ENCODE results near the gene TLN1. TPM values are rescaled to one million over a fixed set of nuclear protein-coding genes. Genes with fewer than 3 reads are reported as not detected.

Gene TLN1
- total and polyA plus RNA-seq, 10 of the 15 experiments (the other 5 are each of a cell fraction or from before 2014, with no cell fraction given) = 11.6 to 305 (median 71.9) TPM

DNA sequence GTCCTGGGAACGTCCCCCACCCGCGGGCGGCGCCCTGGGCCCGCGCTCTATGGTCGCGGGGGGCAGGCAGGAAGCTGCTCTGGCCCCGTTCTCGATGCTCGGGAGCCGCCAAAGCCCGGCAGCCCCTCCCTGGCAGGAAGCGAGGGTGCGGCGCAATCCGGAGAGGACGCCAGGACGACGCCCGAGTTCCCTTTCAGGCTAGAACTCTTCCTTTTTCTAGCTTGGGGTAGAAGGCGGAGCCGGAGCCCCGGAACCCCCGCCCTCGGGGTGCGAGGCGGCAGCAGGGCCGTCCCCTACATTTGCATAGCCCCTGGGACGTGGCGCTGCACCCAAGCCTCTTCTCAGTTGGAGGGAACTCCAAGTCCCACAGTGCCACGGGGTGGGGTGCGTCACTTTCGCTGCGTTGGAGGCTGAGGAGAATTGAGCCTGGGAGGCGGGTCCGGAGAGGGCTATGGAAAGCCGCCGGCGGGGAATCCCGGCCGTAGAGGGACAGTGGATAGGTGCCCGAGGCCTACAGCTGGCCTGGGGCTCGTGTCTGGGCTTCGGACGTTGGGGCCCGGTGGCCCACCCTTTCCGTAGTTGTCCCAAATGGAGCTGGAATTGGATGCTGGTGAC lies at the start of gene TLN1, which contains the start of gene CREB3 (continued):
- TF ChIP-seq BHLHE40 (IDR thresholded peaks at IDR 0.05; ENCODE audit: borderline replicate concordance in 1 of 2, low read depth in 2 of 2, low read length in 1 of 2) (peak in 1 of 2 experiments; percentile 61; a peak in 1 of 4 replicates), HCFC1 (IDR thresholded peaks at IDR 0.05; ENCODE audit: low read length) (peak; percentile 83), KAT2A (conservative IDR thresholded peaks at IDR 0.05; ENCODE audit: control insufficient read depth, low read depth, low read length) (no peak), ZNF217 (IDR thresholded peaks at IDR 0.05) (no peak), POU2F2 (IDR thresholded peaks at IDR 0.05; ENCODE audit: borderline replicate concordance, low read depth, low read length) (peak; percentile 99; the same call in 2 of the 3 replicates), ZNF207 (IDR thresholded peaks at IDR 0.05; ENCODE audit: borderline replicate concordance) (peak; percentile 64), YY1 (IDR thresholded peaks at IDR 0.05; ENCODE audit: low read depth, low read length) (peak; percentile 75), ETV6 (conservative IDR thresholded peaks at IDR 0.05 in 1 of 2, IDR thresholded peaks at IDR 0.05 in 1 of 2; ENCODE audit: borderline replicate concordance in 1 of 2, low read depth in 1 of 2) (peak in 1 of 2 experiments; percentile 65; a peak in 1 of 4 replicates), FOXM1 (IDR thresholded peaks at IDR 0.05; ENCODE audit: low read depth, low read length) (no peak), ZNF622 (IDR thresholded peaks at IDR 0.05) (no peak), JUNB (IDR thresholded peaks at IDR 0.05) (no peak), RBBP5 (conservative IDR thresholded peaks at IDR 0.05) (no peak), STAT1 (conservative IDR thresholded peaks at IDR 0.05) (0 out of 2 replicates have a peak, but pooled peaks have one; percentile 65), BACH1 (IDR thresholded peaks at IDR 0.05; ENCODE audit: borderline replicate concordance) (peak; percentile 32; the same call in 1 of the 2 replicates), NRF1 (conservative IDR thresholded peaks at IDR 0.05; ENCODE audit: low read depth, low read length) (no peak)
- TF ChIP-seq, protein P1, sequence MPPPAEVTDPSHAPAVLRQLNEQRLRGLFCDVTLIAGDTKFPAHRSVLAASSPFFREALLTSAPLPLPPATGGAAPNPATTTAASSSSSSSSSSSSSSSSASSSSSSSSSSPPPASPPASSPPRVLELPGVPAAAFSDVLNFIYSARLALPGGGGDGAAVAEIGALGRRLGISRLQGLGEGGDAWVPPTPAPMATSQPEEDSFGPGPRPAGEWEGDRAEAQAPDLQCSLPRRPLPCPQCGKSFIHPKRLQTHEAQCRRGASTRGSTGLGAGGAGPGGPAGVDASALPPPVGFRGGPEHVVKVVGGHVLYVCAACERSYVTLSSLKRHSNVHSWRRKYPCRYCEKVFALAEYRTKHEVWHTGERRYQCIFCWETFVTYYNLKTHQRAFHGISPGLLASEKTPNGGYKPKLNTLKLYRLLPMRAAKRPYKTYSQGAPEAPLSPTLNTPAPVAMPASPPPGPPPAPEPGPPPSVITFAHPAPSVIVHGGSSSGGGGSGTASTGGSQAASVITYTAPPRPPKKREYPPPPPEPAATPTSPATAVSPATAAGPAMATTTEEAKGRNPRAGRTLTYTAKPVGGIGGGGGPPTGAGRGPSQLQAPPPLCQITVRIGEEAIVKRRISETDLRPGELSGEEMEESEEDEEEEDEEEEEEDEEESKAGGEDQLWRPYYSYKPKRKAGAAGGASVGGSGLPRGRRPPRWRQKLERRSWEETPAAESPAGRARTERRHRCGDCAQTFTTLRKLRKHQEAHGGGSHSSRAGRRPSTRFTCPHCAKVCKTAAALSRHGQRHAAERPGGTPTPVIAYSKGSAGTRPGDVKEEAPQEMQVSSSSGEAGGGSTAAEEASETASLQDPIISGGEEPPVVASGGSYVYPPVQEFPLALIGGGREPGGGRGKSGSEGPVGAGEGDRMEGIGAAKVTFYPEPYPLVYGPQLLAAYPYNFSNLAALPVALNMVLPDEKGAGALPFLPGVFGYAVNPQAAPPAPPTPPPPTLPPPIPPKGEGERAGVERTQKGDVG (CRISPR knock-in tag; IDR thresholded peaks at IDR 0.05) = no peak
- TF ChIP-seq, protein P2, sequence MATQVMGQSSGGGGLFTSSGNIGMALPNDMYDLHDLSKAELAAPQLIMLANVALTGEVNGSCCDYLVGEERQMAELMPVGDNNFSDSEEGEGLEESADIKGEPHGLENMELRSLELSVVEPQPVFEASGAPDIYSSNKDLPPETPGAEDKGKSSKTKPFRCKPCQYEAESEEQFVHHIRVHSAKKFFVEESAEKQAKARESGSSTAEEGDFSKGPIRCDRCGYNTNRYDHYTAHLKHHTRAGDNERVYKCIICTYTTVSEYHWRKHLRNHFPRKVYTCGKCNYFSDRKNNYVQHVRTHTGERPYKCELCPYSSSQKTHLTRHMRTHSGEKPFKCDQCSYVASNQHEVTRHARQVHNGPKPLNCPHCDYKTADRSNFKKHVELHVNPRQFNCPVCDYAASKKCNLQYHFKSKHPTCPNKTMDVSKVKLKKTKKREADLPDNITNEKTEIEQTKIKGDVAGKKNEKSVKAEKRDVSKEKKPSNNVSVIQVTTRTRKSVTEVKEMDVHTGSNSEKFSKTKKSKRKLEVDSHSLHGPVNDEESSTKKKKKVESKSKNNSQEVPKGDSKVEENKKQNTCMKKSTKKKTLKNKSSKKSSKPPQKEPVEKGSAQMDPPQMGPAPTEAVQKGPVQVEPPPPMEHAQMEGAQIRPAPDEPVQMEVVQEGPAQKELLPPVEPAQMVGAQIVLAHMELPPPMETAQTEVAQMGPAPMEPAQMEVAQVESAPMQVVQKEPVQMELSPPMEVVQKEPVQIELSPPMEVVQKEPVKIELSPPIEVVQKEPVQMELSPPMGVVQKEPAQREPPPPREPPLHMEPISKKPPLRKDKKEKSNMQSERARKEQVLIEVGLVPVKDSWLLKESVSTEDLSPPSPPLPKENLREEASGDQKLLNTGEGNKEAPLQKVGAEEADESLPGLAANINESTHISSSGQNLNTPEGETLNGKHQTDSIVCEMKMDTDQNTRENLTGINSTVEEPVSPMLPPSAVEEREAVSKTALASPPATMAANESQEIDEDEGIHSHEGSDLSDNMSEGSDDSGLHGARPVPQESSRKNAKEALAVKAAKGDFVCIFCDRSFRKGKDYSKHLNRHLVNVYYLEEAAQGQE (IDR thresholded peaks at IDR 0.05; ENCODE audit: low read depth, low read length) = no peak
- TF ChIP-seq, protein P3, sequence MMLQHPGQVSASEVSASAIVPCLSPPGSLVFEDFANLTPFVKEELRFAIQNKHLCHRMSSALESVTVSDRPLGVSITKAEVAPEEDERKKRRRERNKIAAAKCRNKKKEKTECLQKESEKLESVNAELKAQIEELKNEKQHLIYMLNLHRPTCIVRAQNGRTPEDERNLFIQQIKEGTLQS (IDR thresholded peaks at IDR 0.05; ENCODE audit: borderline replicate concordance, extremely low read depth, low read depth, low read length) = no peak
- TF ChIP-seq, protein P4, sequence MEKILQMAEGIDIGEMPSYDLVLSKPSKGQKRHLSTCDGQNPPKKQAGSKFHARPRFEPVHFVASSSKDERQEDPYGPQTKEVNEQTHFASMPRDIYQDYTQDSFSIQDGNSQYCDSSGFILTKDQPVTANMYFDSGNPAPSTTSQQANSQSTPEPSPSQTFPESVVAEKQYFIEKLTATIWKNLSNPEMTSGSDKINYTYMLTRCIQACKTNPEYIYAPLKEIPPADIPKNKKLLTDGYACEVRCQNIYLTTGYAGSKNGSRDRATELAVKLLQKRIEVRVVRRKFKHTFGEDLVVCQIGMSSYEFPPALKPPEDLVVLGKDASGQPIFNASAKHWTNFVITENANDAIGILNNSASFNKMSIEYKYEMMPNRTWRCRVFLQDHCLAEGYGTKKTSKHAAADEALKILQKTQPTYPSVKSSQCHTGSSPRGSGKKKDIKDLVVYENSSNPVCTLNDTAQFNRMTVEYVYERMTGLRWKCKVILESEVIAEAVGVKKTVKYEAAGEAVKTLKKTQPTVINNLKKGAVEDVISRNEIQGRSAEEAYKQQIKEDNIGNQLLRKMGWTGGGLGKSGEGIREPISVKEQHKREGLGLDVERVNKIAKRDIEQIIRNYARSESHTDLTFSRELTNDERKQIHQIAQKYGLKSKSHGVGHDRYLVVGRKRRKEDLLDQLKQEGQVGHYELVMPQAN (conservative IDR thresholded peaks at IDR 0.05) = no peak
